B cell (primary cell): ENCODE data around the gene WNT3A. TPM values are rescaled to one million over a fixed set of nuclear protein-coding genes. Genes with fewer than 3 reads are reported as not detected.
A peak's percentile ranks its signal among the peaks of the same experiment; 100 is the strongest.

ENCODE experiments used
- ATAC-seq: fragments of 200-7000 bp; cut with Tn5 transposase; one replicate; pipeline ENCODE4 v1.10.0; 2021; ENCODE audit warnings: low read depth, mild to moderate bottlenecking, moderate number of reproducible peaks, moderate library complexity
- CTCF ChIA-PET: fragments of 350-600 bp; sonication (Branson Sonifier 250); formaldehyde crosslinking; loops from one replicate; lab custom pipeline; 2021; ENCODE audit warnings: antibody characterized with exemption, inconsistent platforms; lab: Charles Lee
- POLR2A ChIA-PET: fragments of 350-600 bp; sonication (Branson Sonifier 250); formaldehyde crosslinking; loops from one replicate; lab custom pipeline; 2021; ENCODE audit warnings: antibody characterized with exemption; lab: Charles Lee
- DNase-seq: peaks from one replicate; pipeline ENCODE4 v3.0.0; 2013
- H2AFZ ChIP-seq: 2 replicates; pipeline ENCODE4 v1.6.1; 2012; ENCODE audit warnings: mild to moderate bottlenecking, low read depth, low read length; ENCODE audit not compliant: insufficient read depth, poor library complexity, severe bottlenecking
- H3K27ac ChIP-seq, 2 donors: 1 replicate in 1 of 2; 2 replicates in 1 of 2; pipeline ENCODE4 v1.5.1; 2012 to 2013; ENCODE audit warnings: low read length in 2 of 2, mild to moderate bottlenecking in 2 of 2, moderate library complexity in 1 of 2
- H3K27me3 ChIP-seq, 4 experiments: fragments of 200-600 bp in 1 of 4; sonication (generic) in 1 of 4; replicated peaks in 1 of 4; 1 replicate in 2 of 4; 2 replicates in 2 of 4; pipeline versions ENCODE4 v1.6.1 to v1.7.0; 2013 to 2016; ENCODE audit warnings: low read length in 3 of 4, mild to moderate bottlenecking in 2 of 4, mixed read lengths in 1 of 4, moderate library complexity in 1 of 4; ENCODE audit not compliant: insufficient read depth in 4 of 4, control insufficient read depth in 3 of 4; ENCODE audit errors: control extremely low read depth in 1 of 4
- H3K36me3 ChIP-seq, 2 experiments: replicated peaks in 1 of 2; 1 replicate in 1 of 2; 2 replicates in 1 of 2; pipeline versions ENCODE4 v1.6.1 to v1.7.1; 2013; ENCODE audit warnings: low read length in 1 of 2; ENCODE audit not compliant: insufficient read depth in 2 of 2, control insufficient read depth in 1 of 2; ENCODE audit errors: control extremely low read depth in 1 of 2, extremely low read depth in 1 of 2
- H3K4me1 ChIP-seq, 2 donors: fragments of 200-600 bp in 1 of 2; sonication (generic) in 1 of 2; 1 replicate in 1 of 2; 2 replicates in 1 of 2; pipeline versions ENCODE4 v1.5.1 to v1.6.1; 2013 to 2017; ENCODE audit warnings: low read length in 2 of 2; ENCODE audit not compliant: control insufficient read depth in 2 of 2, insufficient read depth in 2 of 2
- H3K4me2 ChIP-seq: replicated peaks from 2 replicates; pipeline ENCODE3; 2012; ENCODE audit warnings: mild to moderate bottlenecking, low read depth, low read length; ENCODE audit not compliant: poor library complexity, severe bottlenecking
- H3K4me3 ChIP-seq, 5 experiments: fragments of 200-600 bp in 1 of 5; sonication (generic) in 1 of 5; 1 replicate in 3 of 5; 2 replicates in 2 of 5; pipeline versions ENCODE4 v1.5.1 to v1.7.0; 2011 to 2016; ENCODE audit warnings: low read length in 4 of 5, mild to moderate bottlenecking in 4 of 5, low read depth in 2 of 5, control low read depth in 1 of 5, moderate library complexity in 1 of 5; ENCODE audit not compliant: insufficient read depth in 1 of 5; ENCODE audit errors: control extremely low read depth in 1 of 5, extremely low read depth in 1 of 5
- H3K79me2 ChIP-seq: fragments of 200-600 bp; sonication (generic); one replicate; pipeline ENCODE4 v1.6.0; 2016; ENCODE audit warnings: low read length; ENCODE audit not compliant: control insufficient read depth, insufficient read depth
- H3K9ac ChIP-seq: fragments of 200-600 bp; sonication (generic); 2 replicates; pipeline ENCODE4 v1.6.1; 2017; ENCODE audit warnings: mild to moderate bottlenecking, low read length, moderate library complexity
- H3K9me3 ChIP-seq, 3 donors: one replicate each; pipeline versions ENCODE4 v1.6.1 to v1.7.1; 2013; ENCODE audit warnings: low read length in 2 of 3; ENCODE audit not compliant: control insufficient read depth in 2 of 3, insufficient read depth in 1 of 3; ENCODE audit errors: control extremely low read depth in 1 of 3
- H4K20me1 ChIP-seq: 2 replicates; pipeline ENCODE4 v1.6.0; 2012; ENCODE audit warnings: mild to moderate bottlenecking, low read length; ENCODE audit not compliant: insufficient read depth, control insufficient read depth, poor library complexity, severe bottlenecking
- H3K27ac Mint-ChIP-seq: one replicate; pipeline ENCODE4 v1.8.0; 2021; ENCODE audit warnings: mixed read lengths
- H3K27me3 Mint-ChIP-seq: one replicate; pipeline ENCODE4 v1.8.0; 2021; ENCODE audit warnings: mixed read lengths
- H3K4me1 Mint-ChIP-seq: one replicate; pipeline ENCODE4 v1.8.0; 2021; ENCODE audit warnings: mixed read lengths
- H3K4me3 Mint-ChIP-seq: one replicate; pipeline ENCODE4 v1.8.0; 2021; ENCODE audit warnings: mixed read lengths
- H3K9me3 Mint-ChIP-seq: one replicate; pipeline ENCODE4 v1.8.0; 2022; ENCODE audit warnings: mixed read lengths; ENCODE audit not compliant: insufficient read depth
- EZH2 ChIP-seq: IDR thresholded peaks from 2 replicates; pipeline ENCODE4 v1.6.1; 2012; ENCODE audit warnings: borderline replicate concordance, low read depth, mild to moderate bottlenecking, moderate library complexity, low read length; ENCODE audit not compliant: insufficient read depth, poor library complexity, severe bottlenecking
- WGBS: methylation state at CpG from one replicate; pipeline ENCODE4 v1.1.5; 2013; ENCODE audit warnings: missing lambda C conversion rate; ENCODE audit not compliant: insufficient coverage; 5-methylcytosine and 5-hydroxymethylcytosine counted together
- intact Hi-C: fragments of 100-400 bp; cut with micrococcal nuclease; formaldehyde crosslinking; loops from one replicate; pipeline ENCODE4 v1.10.0; 2022
- polyA plus RNA-seq: library from polyadenylated mRNA; depleted of rRNA; stranded (reverse); fragments of >200 nt; gene quantifications from 2 replicates; pipeline ENCODE4 v1.2.3, GENCODE V29; 2012
- total RNA-seq, 2 donors: library from RNA; stranded (reverse); fragments of 120-200 nt in 1 of 2; gene quantifications; 1 replicate in 1 of 2; 2 replicates in 1 of 2; pipeline versions ENCODE4 v1.2.3 to v1.2.4, GENCODE V29; 2013 to 2022
- TF ChIP-seq, protein P1 (sequence below): fragments of 200-600 bp; IDR thresholded peaks from one replicate; pipeline ENCODE4 v1.8.0; 2022; ENCODE audit warnings: antibody characterized with exemption, mild to moderate bottlenecking

WNT3A gene
- total and polyA plus RNA-seq, 2 donors (not counting 1 experiment from before 2014, with no cell fraction given), result 0.03 TPM; not detected in 1

DNA sequence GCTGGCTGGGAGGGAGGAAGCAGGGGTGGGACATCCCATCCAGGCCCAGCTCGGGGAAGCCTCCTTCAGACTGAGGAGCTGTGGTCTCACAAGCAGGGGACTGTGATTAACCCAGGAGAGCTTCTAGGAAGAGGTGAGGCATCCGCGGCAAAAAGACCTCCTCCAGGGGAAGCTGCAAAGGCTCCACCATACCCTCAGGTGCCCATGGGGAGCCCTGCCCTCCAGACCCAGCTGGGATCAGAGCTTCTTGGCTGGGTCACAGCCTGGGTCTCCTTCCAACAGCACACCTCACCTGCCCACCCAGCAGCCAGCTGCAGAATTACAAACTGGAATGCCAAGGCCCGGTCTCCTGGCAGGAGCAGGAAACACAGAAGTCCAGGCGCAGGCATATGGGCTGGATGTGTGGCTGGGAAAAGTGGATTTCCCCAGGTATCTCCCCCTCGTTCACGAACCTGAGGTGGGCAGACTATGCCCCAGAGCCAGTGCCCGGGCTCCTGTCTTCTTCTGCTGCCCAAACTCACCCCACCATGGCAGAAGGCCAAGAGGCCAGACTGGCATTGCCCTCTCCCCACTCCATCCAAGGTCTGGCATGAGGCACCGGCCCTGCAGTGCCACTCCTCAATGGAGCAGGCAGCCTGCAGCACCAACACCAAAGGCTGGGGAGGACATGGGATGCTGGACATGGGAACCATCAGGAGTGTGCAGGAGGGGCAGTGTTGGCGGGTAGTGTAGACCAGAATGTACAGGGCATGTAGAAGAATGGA lies 60.3 kb downstream of the WNT3A start:
- Mint-ChIP-seq H3K27ac (no peak overlapping the region), H3K9me3 (no peaks in the 10 kb centered on the region), H3K27me3 (peaks cover 8% of the 10 kb centered on the region), H3K4me1 (no peaks in the 10 kb centered on the region), H3K4me3 (no peak overlapping the region)
- no peak overlapping the region for H2AFZ ChIP-seq
- no peaks in the 10 kb centered on the region for H4K20me1 ChIP-seq
- H3K4me2 ChIP-seq, result no peak overlapping the region
- no peak for ATAC-seq
- TF ChIP-seq, protein P1, sequence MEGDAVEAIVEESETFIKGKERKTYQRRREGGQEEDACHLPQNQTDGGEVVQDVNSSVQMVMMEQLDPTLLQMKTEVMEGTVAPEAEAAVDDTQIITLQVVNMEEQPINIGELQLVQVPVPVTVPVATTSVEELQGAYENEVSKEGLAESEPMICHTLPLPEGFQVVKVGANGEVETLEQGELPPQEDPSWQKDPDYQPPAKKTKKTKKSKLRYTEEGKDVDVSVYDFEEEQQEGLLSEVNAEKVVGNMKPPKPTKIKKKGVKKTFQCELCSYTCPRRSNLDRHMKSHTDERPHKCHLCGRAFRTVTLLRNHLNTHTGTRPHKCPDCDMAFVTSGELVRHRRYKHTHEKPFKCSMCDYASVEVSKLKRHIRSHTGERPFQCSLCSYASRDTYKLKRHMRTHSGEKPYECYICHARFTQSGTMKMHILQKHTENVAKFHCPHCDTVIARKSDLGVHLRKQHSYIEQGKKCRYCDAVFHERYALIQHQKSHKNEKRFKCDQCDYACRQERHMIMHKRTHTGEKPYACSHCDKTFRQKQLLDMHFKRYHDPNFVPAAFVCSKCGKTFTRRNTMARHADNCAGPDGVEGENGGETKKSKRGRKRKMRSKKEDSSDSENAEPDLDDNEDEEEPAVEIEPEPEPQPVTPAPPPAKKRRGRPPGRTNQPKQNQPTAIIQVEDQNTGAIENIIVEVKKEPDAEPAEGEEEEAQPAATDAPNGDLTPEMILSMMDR, result no peak
- TF ChIP-seq EZH2, result no peak
- no peaks in the 10 kb centered on the region for H3K79me2 ChIP-seq
- 78% methylated on average over 7 of the region's 10 CpGs for WGBS
- peaks cover 0 to under 1% of the 10 kb centered on the region in 2 donors for H3K4me1 ChIP-seq
- no peaks in the 10 kb centered on the region for H3K36me3 ChIP-seq
- H3K4me3 ChIP-seq, result no peak overlapping the region
- intact Hi-C loops, result no loop called here
- POLR2A ChIA-PET, result no interaction called here
- DNase-seq, result peak; percentile 8
- H3K27ac ChIP-seq, result no peak overlapping the region
- H3K27me3 ChIP-seq, result peaks cover 0 to 74% (median 24%) of the 10 kb centered on the region in 4 experiments
- H3K9me3 ChIP-seq, result peaks cover 0 to 12% (median 0%) of the 10 kb centered on the region in 3 donors
- H3K9ac ChIP-seq, result no peak overlapping the region
- CTCF ChIA-PET, result interaction anchor here (0.6 kb wide), 1 partner anchor 12 kb away, joined by 3 read pairs; no protein-coding TSS in a partner anchor

DNA sequence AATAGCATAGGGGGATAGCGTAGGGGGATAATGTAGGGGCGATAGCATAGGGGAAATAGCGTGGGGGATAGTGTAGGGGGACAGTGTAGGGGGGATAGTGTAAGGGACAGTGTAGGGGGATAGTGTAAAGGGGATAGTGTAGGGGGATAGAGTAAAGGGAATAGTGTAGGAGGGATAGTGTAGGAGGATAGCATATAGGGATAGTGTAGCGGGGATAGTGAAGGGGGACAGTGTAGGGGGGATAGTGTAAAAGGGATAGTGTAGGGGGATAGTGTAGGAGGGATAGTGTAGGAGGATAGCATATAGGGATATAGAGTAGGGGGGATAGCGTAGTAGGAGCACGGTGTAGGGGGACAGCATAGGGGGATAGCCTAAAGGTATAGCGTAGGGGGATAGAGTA lies 61.6 kb downstream of the WNT3A start:
- no peak overlapping the region for H3K27ac Mint-ChIP-seq

More for the DNA sequence above, 61.6 kb downstream of the WNT3A start:
- H3K36me3 ChIP-seq, result no peaks in the 10 kb centered on the region
- H3K4me2 ChIP-seq, result no peak overlapping the region
- ATAC-seq (no peak), DNase-seq (no peak)
- ChIA-PET POLR2A (no interaction called here), CTCF (no interaction called here)
- Mint-ChIP-seq H3K27me3 (peaks cover 8% of the 10 kb centered on the region), H3K4me3 (no peak overlapping the region), H3K4me1 (no peaks in the 10 kb centered on the region), H3K9me3 (no peaks in the 10 kb centered on the region)
- H4K20me1 ChIP-seq, result no peaks in the 10 kb centered on the region
- H3K27me3 ChIP-seq, result peaks cover 0 to 61% (median 18%) of the 10 kb centered on the region in 4 experiments
- TF ChIP-seq, protein P1, result no peak
- no peak for TF ChIP-seq EZH2
- H3K79me2 ChIP-seq, result no peaks in the 10 kb centered on the region
- no peak overlapping the region for H3K9ac ChIP-seq
- H3K4me3 ChIP-seq, result no peak overlapping the region
- H3K9me3 ChIP-seq, result peaks cover 0 to 11% (median 0%) of the 10 kb centered on the region in 3 donors
- 87% methylated on average over 7 of the region's 7 CpGs for WGBS
- H3K27ac ChIP-seq, result no peak overlapping the region
- intact Hi-C loops, result no loop called here
- H2AFZ ChIP-seq, result no peak overlapping the region
- H3K4me1 ChIP-seq, result no peaks in the 10 kb centered on the region
